ENCODE results near the gene CROCC.

CROCC gene

GRCh38 chr1:17014671-17015567 lies 93.2 kb downstream of the CROCC start:
- DNase-seq = no peak

- DNase-seq = no peak
Observed at GRCh38 chr1:17016317-17016661, 94.6 kb downstream of the CROCC start.

- no peak for DNase-seq
Observed at GRCh38 chr1:17017435-17017834, 95.7 kb downstream of the CROCC start.

- DNase-seq = no peak
Observed at GRCh38 chr1:17018849-17019248, 97.1 kb downstream of the CROCC start.

GRCh38 chr1:17020502-17020901 lies 98.8 kb downstream of the CROCC start:
- no peak for DNase-seq

GRCh38 chr1:17021896-17022295 lies 100.2 kb downstream of the CROCC start:
- DNase-seq = no peak
